Erythroblast (primary cell): ENCODE measurements around the gene SLC45A1.
A peak's percentile ranks its signal among the peaks of the same experiment; 100 is the strongest.

Experiments used
- DNase-seq, 2 experiments: peaks; one replicate each; lab custom pipeline; 2025; lab: John Stamatoyannopoulos, UW
- GATA1 ChIP-seq: IDR thresholded peaks from 2 replicates; pipeline ENCODE4 v1.6.1; 2011; ENCODE audit warnings: low read depth, mild to moderate bottlenecking, control low read depth, low read length, moderate library complexity
- POLR2A ChIP-seq: IDR thresholded peaks from 2 replicates; pipeline ENCODE4 v1.6.1; 2011; ENCODE audit warnings: mild to moderate bottlenecking, low read length

The SLC45A1 gene

GRCh38 chr1:8356256-8357209 is 38.6 kb downstream of the SLC45A1 start:
- TF ChIP-seq POLR2A: no peak
- TF ChIP-seq GATA1: no peak
- no peak for DNase-seq

DNA sequence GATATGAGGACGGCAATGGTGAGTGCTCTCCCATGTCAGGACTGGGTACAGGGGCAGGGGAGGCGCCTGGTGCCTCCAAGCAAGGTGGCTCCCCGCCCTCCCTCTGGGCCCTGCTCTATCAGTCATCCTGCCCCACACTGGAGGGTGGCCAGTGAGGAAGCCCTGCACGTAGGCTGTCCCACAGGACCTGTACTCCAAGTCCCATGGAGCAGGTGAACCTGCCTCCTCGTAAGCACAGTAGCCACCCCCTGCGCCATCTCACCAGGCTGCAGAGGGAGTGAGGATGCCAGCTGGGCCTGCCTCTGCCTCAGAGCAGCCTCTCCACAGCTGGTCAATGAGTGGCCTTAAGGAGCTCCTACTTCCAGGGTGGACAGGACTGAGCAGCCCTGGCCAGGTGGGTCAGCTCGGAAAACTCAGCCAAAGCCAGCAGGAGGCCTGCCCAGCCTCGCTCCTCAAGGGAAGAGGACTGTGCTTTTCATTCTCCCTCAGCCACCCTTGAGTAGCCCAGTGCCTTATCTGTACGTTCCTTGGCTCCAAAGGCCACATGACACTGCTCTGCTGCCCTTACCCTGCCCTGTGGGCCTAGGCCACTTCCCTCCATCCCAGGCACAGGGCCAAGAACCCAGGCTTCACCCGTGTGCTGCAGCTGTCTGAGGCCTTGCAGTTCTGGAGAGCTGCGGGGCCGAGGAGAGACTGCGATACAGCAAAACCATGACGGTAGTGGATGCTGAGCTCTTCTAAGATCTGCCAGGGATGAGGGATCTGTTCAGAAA is 39.6 kb downstream of the SLC45A1 start:
- peak in 1 of 2 experiments; percentile 19 for DNase-seq
- TF ChIP-seq POLR2A: no peak
- no peak for TF ChIP-seq GATA1

DNA sequence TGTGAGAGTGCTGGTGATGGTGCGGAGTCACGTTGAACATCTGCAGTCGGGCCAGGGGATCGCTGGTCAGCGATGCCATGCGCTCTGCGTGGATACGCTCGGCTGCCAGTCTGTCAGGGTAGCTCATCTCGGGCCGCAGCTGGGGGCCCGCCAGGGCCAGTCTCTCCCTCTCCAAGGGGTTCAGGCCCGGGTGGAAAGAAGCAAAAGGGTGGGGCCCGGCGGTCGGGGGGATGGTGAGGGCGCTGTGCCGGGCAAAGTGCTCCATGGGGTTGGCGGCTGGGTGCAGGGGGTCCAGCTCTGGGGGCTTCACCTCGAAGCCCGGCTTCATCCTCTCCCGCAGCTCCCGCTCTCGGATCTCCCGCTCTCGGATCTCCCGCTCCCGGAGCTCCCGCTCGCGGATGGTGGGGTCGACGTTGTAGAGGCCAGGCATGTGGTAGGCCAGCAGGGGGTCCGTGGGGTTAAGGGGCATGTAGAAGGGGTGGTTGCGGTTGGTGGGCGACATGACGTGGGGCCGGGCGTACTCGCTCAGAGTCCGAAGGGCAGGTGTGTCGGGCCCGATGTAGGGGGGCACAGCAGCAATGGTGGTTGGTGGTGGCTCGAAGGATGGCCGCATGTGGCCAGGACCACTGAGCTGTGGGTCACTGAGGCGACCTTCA is 40.5 kb downstream of the SLC45A1 start:
- TF ChIP-seq POLR2A (no peak), GATA1 (no peak)
- no peak for DNase-seq

- DNase-seq: no peak
- no peak for TF ChIP-seq GATA1
- no peak for TF ChIP-seq POLR2A
Measured at GRCh38 chr1:8358897-8359616, 41.1 kb downstream of the SLC45A1 start.

DNA sequence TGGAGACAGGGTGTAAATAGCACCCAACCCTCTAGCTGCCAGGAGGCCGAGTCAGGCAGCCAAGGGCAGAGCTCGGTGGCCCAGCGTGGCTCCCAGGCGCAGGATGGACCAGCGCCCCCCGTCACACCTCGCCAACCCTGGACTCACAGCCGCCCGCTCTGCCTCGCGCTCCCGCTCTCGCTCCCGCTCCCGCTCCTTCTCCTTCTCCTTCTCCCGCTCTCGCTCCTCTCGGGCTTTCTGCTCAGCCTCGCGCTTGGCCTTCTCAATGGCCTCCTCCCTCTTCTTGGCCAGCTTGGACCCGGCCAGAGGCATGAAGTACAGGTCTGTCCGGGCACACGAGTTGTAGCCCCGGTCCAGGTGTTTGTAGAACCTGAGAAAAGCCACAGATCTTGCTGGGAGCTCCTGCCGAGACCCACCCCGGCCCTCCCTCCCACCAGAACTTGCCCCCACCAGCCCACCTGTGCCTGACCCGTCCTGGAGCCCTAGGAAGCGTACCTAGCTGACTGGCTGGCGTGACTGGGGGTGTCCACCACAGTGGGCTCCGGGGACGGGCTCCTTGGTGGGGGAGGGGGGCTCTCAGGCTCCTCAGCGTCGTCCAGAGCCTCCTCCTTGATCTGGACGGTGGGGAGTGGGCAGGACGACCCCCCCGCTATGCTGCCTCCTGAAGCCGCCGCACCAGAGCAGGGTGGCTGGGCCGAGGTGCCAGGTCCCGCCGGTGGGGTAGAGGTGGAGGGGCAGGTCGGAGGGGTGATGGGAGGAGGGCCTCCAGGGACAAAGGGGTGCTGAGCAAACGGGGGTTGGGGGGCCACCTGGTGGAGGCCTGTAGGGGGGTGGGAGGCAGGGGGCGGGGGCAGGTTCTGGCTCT is 41.9 kb downstream of the SLC45A1 start:
- TF ChIP-seq POLR2A (no peak), GATA1 (no peak)
- no peak for DNase-seq

- TF ChIP-seq GATA1 (no peak), POLR2A (no peak)
- no peak for DNase-seq
Measured at GRCh38 chr1:8360493-8361197, 42.7 kb downstream of the SLC45A1 start.

DNA sequence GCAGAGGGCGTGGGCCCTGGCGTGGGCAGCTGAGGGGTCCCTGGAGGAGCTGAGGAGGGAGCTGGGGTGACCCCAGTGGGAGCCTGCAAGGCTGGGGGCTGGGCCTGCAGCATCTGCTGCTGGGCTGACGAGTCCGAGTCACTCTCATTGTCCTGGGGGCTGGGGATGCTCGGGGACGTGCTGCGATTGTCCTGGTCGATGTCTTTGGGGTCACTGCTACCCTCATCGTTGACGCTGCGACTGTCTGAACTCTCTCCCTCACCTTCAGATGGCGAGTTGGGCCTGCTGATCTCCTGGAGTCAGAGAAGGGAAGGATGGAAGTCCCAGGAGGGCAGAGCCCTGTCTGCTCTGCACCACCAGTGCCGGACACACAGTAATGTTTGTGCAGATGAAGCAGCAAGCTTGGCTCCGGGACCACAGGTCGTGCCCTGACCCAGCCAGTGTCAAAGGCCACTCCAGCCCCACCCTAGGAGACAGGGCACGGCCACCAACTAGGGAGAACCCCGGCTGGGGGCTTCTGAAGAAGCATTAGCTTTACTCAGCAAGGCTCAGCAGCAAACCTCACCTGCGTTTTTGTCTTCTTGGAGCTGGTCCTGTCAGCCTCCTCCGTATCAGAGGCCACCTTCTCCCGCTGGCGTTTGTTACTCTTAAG is 43.4 kb downstream of the SLC45A1 start:
- DNase-seq: no peak
- TF ChIP-seq POLR2A: no peak
- TF ChIP-seq GATA1: no peak

GRCh38 chr1:8362701-8363101 is 44.8 kb downstream of the SLC45A1 start:
- no peak for DNase-seq
- no peak for TF ChIP-seq POLR2A
- no peak for TF ChIP-seq GATA1

DNA sequence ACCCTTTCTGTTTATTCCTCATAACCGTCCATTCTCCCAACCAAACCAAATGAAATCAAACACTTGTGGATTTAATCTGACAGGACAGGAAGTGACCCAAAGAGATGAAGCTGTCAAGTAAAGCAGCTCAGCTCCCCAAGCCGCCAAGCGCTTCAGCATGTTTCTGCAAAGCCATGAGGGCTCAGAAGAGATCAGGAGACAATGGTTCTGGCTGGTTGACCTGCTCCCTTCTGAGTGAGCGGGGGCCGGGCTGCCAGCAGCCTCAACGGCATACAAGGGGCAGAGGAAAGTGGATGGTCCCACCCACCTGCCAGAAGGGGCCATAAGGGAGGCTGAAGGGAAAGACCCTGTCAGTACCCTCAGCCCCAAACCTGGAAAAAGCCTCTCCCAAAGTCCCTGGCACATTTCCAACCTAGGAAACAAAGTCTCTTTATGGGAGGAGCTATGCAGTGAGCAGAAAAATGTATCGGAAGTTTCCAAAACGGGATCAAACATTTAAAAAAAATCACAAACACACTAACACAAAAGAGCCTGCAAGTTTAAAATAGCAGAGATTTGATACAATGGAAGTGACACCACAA is 45.4 kb downstream of the SLC45A1 start:
- DNase-seq: no peak
- no peak for TF ChIP-seq POLR2A
- TF ChIP-seq GATA1: no peak

GRCh38 chr1:8363767-8364301 is 45.9 kb downstream of the SLC45A1 start:
- DNase-seq: no peak
- no peak for TF ChIP-seq POLR2A
- no peak for TF ChIP-seq GATA1
